Activated naive CD4-positive, alpha-beta T cell (primary cell): ENCODE results near the gene MACF1.

Source experiments
- DNase-seq, 4 experiments: peaks; one replicate each; lab custom pipeline; 2025; lab: John Stamatoyannopoulos, UW

MACF1 gene

DNA sequence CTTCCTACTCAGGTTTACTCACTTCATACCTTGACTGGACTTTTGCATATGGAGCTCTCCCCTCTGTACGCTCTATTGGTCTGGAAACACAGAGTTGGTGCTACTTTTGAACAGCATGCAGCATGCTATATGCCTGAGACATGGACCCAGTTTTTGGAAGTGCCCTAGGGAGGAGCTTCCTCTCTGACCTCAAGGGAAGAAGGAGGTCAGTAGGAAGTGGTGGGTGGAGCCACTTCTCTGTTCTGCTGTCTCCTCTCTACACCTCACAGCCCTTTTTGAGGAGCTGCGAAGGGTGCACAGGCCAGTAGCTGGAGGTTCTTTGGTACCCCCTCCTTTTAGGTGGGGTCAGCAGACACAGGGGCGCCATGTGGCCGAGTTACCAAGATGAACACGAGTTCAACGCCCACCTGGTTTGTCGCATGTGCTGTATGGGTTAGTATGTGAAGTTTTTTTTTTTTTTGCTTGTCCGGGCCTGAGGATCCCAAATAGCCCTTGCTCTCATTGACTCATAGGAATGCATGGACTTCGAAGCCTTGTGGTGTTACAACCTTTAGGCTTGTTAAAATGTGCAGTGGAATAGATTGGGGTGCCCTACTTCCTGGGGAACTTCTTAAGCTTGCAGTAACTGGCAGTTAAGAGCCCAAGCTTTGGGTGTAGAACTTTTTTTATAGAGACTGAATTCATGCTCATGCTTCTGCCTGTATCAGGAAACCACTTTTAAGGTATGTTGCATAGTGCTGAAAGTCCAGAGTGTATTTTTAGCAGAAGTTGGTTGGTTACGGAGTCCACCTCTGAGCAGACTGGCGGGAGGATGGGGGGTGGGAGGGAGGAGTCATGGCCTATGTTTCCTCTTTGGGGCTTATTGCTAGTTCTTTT lies 10.7 kb downstream of the MACF1 start:
- peak in 1 of 4 experiments; percentile 13 for DNase-seq

DNA sequence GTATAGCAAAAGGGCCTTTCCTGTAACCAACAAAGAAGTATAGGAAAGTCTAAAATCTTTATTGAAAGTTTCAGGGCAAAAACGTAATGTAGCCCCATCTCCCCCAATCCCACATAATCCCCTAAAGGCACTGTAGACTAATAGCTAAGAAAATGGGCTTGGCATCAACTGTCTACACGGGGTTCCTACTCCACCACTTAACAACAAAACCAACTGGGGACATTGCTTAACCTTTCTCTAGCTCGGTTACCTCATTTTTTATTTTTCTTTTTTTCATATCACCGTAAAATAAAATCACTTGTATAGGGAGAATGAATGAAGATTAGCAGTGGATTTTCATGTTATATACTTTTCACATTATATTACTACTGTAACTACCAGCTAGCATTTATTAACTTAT lies 12.3 kb downstream of the MACF1 start:
- no peak for DNase-seq

DNA sequence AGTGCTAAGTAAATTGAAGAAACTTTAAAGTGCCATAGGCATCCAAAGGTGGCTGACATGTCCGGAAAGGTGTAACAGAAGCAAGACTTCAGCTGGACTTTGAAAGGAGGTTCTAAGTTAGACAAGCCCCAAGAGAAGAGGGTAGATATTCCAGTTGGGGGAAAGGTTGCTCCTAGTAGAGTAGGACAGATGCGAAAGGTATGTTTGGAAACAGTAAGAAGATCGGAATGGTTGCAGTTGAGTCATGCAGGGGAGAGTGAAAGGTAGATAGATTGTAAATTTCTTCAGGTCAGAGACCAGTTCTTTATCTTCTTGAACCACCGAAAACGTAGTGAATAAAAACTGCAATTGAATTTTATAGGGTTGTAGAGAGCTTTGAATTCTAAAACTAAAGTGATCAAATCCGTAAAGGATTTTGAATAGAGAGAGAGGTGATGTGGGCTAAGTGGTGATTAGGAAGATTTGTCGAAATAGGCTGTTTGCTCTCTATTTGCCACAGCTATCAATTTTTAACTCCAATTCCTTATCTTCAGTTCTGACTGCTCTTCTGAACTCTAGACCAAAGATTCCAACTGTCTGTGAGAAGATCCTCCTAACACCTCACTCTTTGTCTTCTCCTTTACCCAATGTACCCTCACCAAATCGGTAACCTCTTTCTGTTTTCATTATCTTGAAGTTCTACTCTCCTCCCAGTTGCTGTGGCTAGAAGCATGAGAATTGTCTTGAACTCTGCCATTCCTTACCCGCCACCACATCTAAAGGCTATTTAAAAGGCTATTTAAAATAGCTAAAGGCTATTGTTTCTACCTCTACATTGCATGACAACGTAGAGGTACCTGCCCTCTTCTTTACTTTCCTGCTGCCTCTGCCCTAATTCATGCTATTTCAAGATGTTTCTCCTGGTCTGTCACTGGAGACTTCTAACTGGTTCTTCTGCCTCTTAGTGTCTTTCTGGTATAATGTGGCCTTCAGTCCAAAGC lies 16.7 kb downstream of the MACF1 start:
- DNase-seq, result no peak

DNA sequence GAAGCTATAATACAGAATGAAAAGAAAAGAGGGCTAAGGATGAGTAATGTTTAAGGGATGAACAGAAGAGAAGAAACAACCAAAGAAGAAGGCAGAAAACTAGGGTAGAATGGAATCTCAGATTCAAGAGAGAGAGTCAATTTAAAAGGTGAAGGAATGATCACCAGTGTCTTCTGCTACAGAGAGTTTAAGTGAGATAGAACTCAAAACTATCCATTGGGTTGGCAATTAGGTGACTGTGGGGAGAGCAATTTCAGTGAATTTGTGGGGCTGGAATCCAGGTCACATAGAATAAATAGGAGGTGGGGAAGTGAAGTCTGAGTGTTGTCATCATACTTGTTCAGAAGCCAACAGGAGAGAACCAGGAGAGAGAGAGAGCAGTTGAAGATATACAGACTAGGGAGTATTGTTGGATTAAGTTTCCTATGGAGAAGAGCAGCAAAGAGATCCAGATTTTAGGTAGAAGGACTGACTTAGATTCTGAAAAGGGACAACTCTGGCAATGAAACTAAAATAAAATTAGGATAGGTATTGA lies 19.9 kb downstream of the MACF1 start:
- no peak for DNase-seq

DNA sequence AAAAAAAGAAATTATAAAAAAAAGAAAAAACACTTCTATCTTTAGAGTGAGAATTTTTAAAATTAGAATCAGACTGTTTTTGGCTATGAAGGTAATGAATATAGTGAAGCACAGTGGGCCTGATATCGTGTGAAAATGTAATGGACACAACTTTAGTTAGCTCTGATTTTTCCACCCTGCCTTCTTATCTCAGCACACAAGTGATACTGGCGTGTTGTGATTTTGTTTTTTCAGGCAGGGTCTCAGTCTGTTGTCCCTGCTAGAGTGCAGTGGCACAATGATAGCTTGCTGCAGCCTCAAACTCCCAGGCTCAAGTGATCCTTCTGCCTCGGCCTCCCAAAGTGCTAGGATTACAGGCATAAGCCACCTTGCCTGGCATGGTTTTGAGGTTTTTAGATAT lies 22.3 kb downstream of the MACF1 start:
- DNase-seq, result no peak

DNA sequence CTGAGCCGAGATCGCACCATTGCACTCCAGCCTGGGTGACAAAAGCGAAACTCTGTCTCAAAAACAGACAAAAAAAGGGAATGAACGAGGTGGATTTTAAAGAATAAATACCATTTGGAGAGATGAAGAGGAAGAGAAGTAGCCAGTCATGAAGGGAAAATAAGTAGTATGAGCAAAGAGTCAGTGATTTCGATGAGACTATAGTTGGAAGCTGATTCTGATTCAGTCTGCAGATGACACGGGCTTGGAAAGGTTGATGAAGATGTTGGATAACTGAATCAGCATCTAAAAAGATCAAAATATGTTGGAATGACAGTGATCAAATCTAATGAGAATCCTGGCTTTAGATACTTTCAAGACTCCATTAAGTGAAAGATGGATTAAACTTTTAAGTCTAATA lies 23.8 kb downstream of the MACF1 start:
- DNase-seq, result no peak

DNA sequence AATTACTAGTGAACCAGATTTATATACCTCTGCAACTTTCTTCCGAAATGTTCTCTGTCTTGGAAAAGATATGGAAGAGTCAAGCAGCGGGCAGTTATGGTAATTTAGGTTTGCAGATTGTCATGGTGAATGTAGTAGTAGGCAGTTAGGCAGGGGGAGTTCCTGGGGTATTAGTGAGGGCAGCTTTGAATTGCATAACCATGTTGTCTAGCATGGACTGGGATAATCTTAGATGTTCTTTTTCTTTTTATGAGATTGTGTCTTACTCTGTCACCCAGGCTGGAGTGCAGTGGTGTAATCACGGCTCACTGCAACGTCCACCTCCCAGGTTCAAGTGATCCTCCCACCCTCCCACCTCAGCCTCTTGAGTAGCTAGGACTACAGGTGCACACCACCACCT lies 25.0 kb downstream of the MACF1 start:
- no peak for DNase-seq

DNA sequence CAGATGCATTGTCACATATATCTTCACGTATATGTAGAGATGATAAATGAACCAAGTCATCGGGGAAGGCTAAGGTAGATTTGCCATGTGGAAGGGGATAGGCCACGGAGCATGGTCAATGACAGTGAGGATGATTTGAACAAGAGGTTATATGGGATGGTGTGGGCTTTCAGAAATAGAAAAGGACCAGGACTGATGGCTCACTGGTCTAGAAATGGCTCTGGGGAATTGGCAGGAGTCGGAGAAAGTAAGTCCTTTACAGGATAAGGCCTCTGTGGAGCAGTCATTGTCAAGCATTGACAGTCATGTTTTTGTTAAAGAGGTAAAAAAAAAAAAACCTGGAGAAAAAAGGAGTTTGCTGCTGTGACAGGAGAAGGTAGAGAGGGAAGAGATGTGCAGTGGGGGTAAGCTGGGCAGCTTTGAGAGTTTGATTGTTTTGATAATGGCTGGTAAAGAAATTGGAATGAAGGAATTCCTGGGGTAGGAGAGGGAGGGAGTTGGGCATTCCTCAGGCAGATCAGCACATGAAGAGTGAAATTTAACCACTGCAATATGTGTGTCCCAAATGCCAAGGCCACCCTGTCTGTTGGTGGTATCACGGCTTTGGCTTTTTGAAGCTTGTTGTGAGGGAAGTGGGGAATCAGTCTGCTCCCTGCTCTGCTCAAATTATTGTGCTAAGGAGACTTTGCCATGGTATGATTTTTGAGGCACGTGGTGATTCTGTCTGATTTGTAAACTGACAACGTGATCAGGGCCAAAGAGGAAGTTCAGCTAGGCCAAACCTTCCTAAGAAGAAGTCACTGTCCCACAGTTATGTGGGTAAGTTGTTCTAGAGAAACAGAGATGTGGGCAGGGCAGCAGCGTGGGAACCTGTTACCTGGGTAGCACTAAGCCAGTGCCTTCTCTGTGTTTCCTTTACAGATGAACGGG lies 26.0 kb downstream of the MACF1 start:
- DNase-seq, result no peak

DNA sequence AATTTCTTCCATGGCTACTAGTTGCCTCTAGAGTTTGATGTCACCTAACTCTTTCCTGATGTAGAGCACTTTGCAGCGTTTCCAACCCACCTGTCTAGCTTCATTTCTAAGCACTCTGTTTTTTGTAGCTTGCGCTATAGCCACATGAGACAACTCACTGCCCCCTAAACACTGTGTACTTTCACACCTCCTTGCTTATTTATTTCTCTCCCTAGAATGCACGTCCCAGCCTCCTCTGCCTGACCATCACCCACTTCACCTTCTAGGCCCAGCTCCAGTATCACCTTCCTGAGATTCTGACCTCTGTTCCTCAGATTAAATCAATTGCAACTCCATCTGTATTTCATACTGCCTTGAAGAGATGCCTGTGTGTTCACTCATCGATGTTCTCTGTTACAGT lies 32.5 kb downstream of the MACF1 start:
- DNase-seq, result no peak

DNA sequence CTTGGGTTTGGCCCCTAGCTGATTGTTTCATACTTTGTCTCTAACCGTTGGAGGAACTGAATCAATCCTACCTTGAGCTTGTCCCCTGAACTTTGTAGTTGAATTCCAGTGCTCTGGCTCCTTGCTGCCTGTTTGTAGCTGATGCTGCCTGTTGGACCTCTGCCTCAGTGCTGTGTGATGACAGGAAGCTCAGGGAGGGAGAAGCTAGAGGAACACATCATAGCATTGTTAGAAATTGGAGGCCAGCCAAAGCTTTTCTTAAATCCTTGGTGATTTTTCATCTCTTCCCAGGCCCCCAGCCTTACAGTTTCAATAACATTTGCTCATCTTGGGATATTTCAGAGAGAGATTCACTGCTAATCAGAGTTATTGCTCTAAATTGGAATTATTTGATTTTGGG lies 34.0 kb downstream of the MACF1 start:
- no peak for DNase-seq

DNA sequence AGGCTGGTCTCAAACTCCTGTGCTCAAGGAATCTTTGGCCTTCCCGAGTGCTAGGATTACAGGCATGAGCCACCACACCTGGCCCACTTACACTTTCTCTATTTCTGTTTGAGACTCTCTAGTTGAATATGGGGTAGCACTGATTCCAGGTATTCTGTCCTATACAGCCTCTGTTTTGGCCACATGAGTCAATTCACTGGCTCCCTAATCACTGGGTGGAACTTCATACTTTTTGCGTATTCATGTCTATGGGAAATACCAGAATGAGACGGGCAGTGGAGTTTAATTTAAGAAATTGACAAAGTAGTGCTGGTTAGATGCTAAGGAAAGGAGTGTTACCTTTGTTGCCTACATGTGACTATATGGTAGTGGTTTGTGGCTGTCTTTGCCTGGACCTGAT lies 35.5 kb downstream of the MACF1 start:
- DNase-seq, result no peak

DNA sequence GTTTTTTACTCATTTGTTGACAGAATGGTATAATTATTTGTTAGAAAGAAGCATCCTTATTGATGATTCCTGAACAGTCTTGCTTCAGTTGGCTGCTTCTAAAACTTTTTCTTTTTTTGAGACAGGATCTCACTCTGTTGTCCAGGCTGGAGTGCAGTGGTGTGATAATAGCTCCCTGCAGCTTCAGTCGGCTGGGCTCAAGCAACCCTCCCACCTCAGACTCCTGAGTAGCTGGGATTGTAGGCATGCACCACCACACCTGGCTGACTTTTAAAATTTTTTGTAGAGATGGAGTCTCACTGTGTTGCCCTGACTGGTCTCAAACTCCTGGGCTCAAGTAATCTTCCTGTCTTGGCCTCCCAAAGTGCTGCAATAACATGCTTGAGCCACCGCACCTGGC lies 38.8 kb downstream of the MACF1 start:
- DNase-seq, result no peak

DNA sequence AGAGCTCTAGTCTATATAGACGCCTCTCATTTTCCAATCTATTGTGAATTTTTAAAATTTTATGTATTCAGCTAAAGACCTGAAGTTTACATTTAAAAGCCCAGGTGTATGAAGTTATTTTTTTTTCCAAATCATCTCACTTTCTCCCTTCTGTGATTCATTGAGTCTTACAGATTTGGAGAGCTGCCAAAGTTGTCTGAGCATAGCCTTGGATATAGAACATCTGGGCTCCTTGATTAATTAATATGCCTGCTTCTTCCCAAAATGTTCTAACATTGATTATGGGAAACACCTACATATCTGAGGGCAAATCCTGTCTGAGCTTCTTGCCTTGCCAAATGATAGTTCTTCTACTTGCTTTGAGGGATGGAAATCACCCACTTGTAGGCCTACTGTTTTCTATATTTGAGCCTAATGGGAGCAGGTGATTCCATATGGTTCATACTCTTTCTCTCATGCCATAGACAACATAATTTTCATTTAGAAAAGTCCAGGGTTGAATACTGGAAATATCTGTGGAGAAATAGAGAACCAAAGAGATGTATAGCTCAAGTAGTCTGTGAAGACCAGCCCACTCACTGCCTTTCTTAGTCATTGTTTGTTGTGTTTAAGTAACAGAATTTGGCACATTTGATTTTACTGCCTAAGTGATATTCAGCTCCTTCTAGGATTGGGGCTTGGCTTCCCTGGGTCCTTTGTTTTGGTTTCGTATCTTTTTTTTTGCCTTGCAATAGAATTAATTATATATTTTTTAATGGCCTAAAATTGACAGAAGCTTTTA lies 46.2 kb downstream of the MACF1 start:
- DNase-seq, result no peak

DNA sequence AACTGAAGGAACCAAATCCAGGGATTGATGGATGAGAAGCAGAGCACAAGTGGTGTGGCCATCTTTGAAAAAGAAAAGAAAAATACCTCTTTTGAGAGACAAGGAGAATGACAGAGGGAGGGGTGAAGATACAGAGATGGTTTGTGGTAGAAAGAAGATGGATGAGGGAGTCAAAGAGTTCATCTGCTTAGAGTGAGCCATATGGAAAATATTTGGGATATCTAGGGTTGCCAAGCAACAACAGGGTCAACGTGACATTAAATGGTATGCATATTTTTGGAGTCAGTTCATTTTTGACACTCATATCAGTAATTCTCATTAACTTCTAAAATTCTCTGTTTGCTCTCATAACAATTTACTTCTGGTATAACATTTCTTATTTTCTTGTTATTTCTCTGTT lies 50.7 kb downstream of the MACF1 start:
- no peak for DNase-seq

DNA sequence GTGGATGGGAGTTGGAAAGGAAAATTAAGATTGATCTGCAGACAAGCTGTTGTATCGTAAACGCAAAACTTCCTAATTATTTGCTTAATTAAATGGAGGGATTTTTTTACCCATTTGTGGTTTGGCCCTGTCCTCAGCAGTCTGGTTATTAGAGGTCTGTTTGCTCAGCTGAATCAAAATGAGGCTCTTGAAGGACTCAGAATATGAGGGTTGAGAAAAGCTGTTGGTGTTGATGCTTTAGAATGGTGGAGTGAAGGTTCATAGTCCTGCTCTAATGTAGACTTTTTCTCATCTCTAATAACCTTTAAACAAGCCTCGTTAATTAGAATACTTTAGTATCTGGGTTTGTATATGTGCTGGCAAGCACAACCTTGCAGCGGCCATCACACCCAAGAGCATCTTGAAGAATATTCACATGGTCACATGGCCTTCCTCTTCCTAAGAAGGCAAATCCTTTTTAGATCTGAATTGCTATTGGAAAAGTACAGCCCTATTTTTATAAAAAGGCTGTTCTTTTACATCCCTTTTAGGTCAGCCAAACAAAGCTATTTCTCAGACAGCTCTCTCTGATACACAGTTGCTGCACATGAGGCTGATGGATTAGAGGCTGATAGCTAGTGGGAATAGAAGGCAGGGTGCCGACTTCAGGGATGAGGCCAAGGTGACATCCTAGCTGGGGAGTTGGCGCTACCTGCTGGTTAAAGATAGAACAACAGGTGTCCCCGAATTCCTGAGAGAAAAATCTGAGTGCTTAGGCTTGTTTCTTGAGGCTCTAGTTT lies 53.8 kb downstream of the MACF1 start:
- DNase-seq, result peak; percentile 4 to 51 (median 34)

DNA sequence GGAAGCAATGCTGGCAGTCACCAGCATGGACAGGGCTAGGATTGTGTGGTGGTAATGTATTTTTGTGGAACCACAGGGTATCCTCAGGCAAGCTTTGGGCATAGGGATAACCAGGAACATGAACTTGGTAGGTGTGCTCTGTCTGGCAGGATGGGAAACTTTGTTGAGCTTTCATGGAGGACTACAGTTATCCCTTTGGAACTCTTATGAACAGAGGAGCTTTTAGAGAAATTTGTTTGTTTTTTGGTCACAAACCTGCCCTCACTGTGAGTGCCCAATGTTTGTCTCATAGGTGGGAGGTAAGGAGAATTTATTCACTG lies 54.4 kb downstream of the MACF1 start:
- DNase-seq, result no peak

DNA sequence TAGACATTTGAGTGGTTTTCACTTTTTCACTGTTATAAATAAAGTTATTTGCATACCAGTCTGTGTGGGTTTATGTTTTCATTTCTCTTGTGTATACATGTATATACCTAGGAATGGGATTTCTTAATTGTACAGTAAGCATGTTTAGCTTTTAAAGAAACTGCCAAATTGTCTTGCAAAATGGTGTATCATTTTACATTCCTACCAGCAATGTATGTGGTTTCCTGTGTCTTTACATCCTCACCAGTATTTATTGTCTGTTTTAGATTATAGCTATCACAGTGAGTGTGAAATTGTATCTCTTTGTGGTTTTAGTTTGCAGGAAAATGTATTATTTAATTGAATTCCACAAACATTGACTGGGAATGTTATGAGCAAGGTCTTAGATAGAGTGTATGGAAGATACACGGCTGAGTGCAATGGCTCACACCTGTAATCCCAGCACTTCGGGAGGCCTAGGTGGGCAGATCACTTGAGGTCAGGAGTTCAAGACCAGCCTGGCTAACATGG lies 57.3 kb downstream of the MACF1 start:
- no peak for DNase-seq

DNA sequence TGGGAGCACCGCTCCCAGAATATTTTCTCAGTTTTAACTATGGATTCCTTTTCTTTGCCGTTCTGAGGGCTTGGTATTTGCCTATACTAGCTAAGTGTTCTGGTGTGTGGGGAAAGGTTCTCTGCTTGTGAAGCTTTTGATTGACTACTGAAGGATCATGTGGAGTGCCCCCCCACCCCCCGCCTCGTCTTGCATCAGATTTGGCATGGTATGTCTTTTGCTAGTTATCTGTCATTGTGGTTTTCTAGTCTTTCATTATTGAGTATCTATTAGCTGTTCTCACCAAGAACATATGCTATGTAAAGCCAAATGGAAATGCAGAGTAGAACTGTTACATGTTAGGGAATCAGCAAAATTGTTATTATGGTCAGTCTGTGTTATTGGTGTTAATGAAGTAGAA lies 58.3 kb downstream of the MACF1 start:
- no peak for DNase-seq

DNA sequence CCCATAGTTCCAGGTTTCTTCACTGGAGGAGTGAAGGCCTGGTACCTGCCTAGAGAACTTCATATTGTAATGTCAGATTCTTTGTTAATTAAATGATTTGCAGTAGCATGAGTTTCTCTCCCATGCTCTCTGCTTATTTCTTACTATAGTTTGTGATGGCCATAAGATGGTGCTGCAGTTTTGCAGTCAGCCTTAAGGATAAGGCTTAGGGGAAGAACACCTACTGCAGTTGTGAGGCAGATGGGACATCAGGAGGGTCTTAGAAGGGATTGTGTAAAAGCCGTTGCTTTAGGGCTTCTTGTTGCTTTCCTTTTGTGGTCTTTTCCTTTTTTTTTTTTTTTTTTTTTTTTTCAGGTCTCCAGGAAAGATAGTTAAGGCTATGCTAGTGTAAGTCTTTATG lies 61.8 kb downstream of the MACF1 start:
- DNase-seq, result no peak

DNA sequence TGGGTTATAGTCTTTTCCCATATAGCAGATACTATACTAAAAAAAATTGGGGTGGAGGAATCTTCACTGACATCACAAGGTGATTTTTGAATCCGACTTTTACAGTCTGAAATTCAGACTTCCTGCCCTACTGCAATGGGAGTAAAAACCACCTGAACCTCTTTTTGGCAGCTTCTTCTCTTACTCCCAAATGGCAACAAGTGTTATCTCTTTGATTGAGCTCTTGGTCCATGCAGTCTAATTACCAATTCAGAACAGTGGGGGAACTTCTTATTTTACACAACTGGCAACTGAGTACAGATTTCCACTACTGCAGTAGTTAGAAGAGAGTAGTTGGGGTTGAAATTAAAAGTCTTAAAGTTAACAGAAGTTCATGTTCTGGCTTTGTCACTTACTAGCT lies 62.3 kb downstream of the MACF1 start:
- DNase-seq, result no peak
